Activated CD8-positive, alpha-beta memory T cell treated with anti-CD3 and anti-CD28 coated beads for 1 hour (primary cell): ENCODE results near the gene RCE1.
A peak's percentile ranks its signal among the peaks of the same experiment; 100 is the strongest.
"Not testable (repeated sequence)": the region's sequence is repeated elsewhere in the genome, so short reads cannot be mapped to it uniquely, and the experiment has no call there.

Experiments
- DNase-seq, 2 donors: peaks; one replicate each; pipeline ENCODE4 v3.0.0-alpha.2; 2020; ENCODE audit warnings: low read depth in 1 of 2; ENCODE audit errors: extremely low read depth in 1 of 2

Gene RCE1

GRCh38 chr11:66842896-66843775 lies at the start of gene RCE1:
TSS of gene RCE1 (plus strand) at chr11:66843441. CDS start at chr11:66843456, 15 bp downstream.
- peak; percentile 58 to 87 for DNase-seq

- DNase-seq: not testable (repeated sequence)
Observed at GRCh38 chr11:66799815-66800214, 43.4 kb upstream of the RCE1 start.

GRCh38 chr11:66800720-66801428 lies 42.4 kb upstream of the RCE1 start:
- DNase-seq: no peak

- no peak for DNase-seq
Observed at GRCh38 chr11:66809592-66809991, 33.6 kb upstream of the RCE1 start.

- DNase-seq: no peak
Observed at GRCh38 chr11:66810576-66811185, 32.6 kb upstream of the RCE1 start.

- DNase-seq: no peak
Observed at GRCh38 chr11:66814678-66815077, 28.6 kb upstream of the RCE1 start.

GRCh38 chr11:66815646-66816045 lies 27.6 kb upstream of the RCE1 start:
- no peak for DNase-seq

GRCh38 chr11:66818231-66818955 lies 24.8 kb upstream of the RCE1 start:
- no peak for DNase-seq

GRCh38 chr11:66820381-66820780 lies 22.9 kb upstream of the RCE1 start:
- DNase-seq: no peak

GRCh38 chr11:66820901-66821300 lies 22.3 kb upstream of the RCE1 start:
- no peak for DNase-seq

GRCh38 chr11:66823700-66824099 lies 19.5 kb upstream of the RCE1 start:
- DNase-seq: no peak

GRCh38 chr11:66824573-66824972 lies 18.7 kb upstream of the RCE1 start:
- not testable (repeated sequence) for DNase-seq

GRCh38 chr11:66834539-66834845 lies 8.7 kb upstream of the RCE1 start:
- DNase-seq: no peak

GRCh38 chr11:66834943-66835342 lies 8.3 kb upstream of the RCE1 start:
- DNase-seq: no peak

- no peak for DNase-seq
Observed at GRCh38 chr11:66835768-66836405, 7.4 kb upstream of the RCE1 start.

- DNase-seq: no peak
Observed at GRCh38 chr11:66840317-66841091, 2.7 kb upstream of the RCE1 start.

- no peak for DNase-seq
Observed at GRCh38 chr11:66841861-66842260, 1.4 kb upstream of the RCE1 start.

- no peak for DNase-seq
Observed at GRCh38 chr11:66842501-66842895, 743 bp upstream of the RCE1 start.

- DNase-seq: no peak
Observed at GRCh38 chr11:66843776-66844495, 695 bp downstream of the RCE1 start.
